Ishikawa (cell line): Measurements from ENCODE around the gene VMO1.

ENCODE experiments used
- CEBPB ChIP-seq: IDR thresholded peaks from 2 replicates; pipeline ENCODE4 v1.6.1; 2012
- CREB1 ChIP-seq: IDR thresholded peaks from 2 replicates; pipeline ENCODE4 v1.6.1; 2012; ENCODE audit warnings: low read depth
- EGR1 ChIP-seq: IDR thresholded peaks from 2 replicates; pipeline ENCODE4 v1.6.1; 2012
- EP300 ChIP-seq: IDR thresholded peaks from 2 replicates; pipeline ENCODE4 v1.6.1; 2012; ENCODE audit warnings: borderline replicate concordance
- FOXM1 ChIP-seq: IDR thresholded peaks from 2 replicates; pipeline ENCODE4 v1.6.1; 2012; ENCODE audit warnings: low read depth, borderline replicate concordance
- NFIC ChIP-seq: IDR thresholded peaks from 2 replicates; pipeline ENCODE4 v1.6.1; 2012
- RAD21 ChIP-seq: IDR thresholded peaks from 2 replicates; pipeline ENCODE4 v1.6.1; 2012; ENCODE audit warnings: low read depth
- TAF1 ChIP-seq: IDR thresholded peaks from 2 replicates; pipeline ENCODE4 v1.6.1; 2012; ENCODE audit warnings: low read depth, mild to moderate bottlenecking
- TCF12 ChIP-seq: IDR thresholded peaks from 2 replicates; pipeline ENCODE4 v1.6.1; 2012; ENCODE audit warnings: low read depth
- TEAD4 ChIP-seq: IDR thresholded peaks from 2 replicates; pipeline ENCODE4 v1.6.1; 2012
- YY1 ChIP-seq: IDR thresholded peaks from 2 replicates; pipeline ENCODE4 v1.6.1; 2012; ENCODE audit warnings: low read depth
- ZBTB7A ChIP-seq: IDR thresholded peaks from 2 replicates; pipeline ENCODE4 v1.6.1; 2012; ENCODE audit warnings: low read depth
- TF ChIP-seq, protein P1 (sequence below): IDR thresholded peaks from 2 replicates; pipeline ENCODE4 v1.6.1; 2012; ENCODE audit warnings: low read depth, mild to moderate bottlenecking
- TF ChIP-seq, protein P2 (sequence below): IDR thresholded peaks from 2 replicates; pipeline ENCODE4 v1.6.1; 2012
- TF ChIP-seq, protein P3 (sequence below): IDR thresholded peaks from 2 replicates; pipeline ENCODE4 v1.6.1; 2012

Gene VMO1

DNA sequence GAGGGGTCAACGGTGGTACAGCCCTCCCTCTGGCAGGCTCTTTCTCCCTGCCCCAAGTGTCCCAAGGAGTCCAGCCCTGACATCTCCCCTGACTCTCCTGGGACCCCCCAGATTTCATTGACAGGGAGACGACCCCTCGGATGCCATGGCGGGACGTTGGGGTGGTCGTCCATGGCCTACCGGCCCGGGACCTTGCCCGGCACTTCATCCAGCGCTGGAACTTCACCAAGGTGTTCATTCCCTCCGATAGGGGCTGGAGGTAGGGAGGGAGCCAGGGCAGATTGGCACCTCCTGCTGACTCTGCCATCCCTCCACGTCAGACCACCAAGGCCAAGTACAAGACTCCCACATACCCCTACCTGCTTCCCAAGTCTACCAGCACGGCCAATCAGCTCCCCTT is 30.7 kb upstream of the VMO1 start:
- TF ChIP-seq TEAD4 (no peak), CREB1 (no peak), CEBPB (no peak), EP300 (no peak), RAD21 (no peak), TAF1 (no peak), YY1 (no peak), EGR1 (no peak), NFIC (no peak), FOXM1 (no peak), TCF12 (no peak), ZBTB7A (no peak)
- TF ChIP-seq, protein P1, sequence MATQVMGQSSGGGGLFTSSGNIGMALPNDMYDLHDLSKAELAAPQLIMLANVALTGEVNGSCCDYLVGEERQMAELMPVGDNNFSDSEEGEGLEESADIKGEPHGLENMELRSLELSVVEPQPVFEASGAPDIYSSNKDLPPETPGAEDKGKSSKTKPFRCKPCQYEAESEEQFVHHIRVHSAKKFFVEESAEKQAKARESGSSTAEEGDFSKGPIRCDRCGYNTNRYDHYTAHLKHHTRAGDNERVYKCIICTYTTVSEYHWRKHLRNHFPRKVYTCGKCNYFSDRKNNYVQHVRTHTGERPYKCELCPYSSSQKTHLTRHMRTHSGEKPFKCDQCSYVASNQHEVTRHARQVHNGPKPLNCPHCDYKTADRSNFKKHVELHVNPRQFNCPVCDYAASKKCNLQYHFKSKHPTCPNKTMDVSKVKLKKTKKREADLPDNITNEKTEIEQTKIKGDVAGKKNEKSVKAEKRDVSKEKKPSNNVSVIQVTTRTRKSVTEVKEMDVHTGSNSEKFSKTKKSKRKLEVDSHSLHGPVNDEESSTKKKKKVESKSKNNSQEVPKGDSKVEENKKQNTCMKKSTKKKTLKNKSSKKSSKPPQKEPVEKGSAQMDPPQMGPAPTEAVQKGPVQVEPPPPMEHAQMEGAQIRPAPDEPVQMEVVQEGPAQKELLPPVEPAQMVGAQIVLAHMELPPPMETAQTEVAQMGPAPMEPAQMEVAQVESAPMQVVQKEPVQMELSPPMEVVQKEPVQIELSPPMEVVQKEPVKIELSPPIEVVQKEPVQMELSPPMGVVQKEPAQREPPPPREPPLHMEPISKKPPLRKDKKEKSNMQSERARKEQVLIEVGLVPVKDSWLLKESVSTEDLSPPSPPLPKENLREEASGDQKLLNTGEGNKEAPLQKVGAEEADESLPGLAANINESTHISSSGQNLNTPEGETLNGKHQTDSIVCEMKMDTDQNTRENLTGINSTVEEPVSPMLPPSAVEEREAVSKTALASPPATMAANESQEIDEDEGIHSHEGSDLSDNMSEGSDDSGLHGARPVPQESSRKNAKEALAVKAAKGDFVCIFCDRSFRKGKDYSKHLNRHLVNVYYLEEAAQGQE, result no peak
- TF ChIP-seq, protein P2, sequence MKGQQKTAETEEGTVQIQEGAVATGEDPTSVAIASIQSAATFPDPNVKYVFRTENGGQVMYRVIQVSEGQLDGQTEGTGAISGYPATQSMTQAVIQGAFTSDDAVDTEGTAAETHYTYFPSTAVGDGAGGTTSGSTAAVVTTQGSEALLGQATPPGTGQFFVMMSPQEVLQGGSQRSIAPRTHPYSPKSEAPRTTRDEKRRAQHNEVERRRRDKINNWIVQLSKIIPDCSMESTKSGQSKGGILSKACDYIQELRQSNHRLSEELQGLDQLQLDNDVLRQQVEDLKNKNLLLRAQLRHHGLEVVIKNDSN, result no peak
- TF ChIP-seq, protein P3, sequence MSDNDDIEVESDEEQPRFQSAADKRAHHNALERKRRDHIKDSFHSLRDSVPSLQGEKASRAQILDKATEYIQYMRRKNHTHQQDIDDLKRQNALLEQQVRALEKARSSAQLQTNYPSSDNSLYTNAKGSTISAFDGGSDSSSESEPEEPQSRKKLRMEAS, result no peak

DNA sequence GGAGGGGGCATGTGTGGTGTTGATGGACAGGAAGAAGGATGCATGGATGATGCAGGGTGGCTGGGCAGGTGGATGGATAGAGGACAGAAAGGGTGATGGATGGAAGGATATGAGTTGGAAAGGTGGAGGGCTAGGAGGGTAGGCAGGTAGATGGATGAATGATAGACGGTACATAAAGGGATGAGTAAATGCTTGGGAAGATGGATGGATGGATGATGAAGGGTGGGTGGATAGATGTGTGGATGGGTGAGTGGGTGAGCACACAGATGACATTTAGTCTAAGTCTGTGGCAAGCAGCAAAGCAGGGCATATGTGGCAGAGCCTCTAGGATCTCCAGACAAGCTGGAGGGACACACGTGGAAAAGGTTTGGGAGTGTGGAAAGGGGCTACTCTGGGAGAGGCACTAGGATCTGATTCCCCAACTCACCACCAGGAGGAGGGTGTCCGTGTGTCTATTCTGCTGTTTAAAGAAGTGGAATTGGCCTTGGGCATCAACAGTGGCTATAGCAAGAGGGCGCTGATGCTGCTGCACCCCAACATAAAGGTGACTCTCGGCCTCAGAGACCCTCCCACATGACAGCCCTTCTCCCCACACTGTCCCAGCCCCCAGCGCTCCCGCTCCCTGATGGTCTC is 29.0 kb upstream of the VMO1 start:
- TF ChIP-seq ZBTB7A, result no peak
- TF ChIP-seq, protein P2, result no peak
- TF ChIP-seq NFIC, result no peak
- TF ChIP-seq, protein P1, result no peak
- no peak for TF ChIP-seq EP300
- TF ChIP-seq FOXM1, result no peak
- TF ChIP-seq CREB1, result no peak
- no peak for TF ChIP-seq EGR1
- TF ChIP-seq CEBPB, result no peak
- TF ChIP-seq RAD21, result no peak

DNA sequence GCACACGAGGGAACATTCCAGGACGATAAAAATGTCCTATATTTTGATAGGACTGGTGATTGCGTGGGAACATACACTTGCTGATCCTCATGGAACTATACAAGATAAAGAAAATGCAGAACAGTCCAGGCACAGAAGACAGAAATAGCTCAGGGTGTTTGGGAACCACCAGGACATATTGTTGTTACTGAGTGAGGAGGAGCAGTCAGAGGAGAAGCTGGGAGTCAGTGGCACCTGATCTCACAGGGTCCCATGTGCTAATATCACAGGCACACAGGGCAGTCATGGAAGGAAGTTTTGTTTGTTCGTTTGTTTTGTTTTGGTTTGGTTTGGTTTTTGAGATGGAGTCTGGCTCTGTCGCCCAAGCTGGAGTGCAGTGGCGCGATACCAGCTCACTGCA is 26.5 kb upstream of the VMO1 start:
- no peak for TF ChIP-seq TAF1
- no peak for TF ChIP-seq CREB1
- no peak for TF ChIP-seq TCF12
- no peak for TF ChIP-seq YY1
- TF ChIP-seq, protein P2, result no peak
- no peak for TF ChIP-seq TEAD4
- no peak for TF ChIP-seq NFIC
- TF ChIP-seq, protein P3, result no peak
- TF ChIP-seq EP300, result no peak
- TF ChIP-seq ZBTB7A, result no peak
- TF ChIP-seq RAD21, result no peak
- TF ChIP-seq, protein P1, result no peak
- TF ChIP-seq EGR1, result no peak
- no peak for TF ChIP-seq FOXM1
- no peak for TF ChIP-seq CEBPB

DNA sequence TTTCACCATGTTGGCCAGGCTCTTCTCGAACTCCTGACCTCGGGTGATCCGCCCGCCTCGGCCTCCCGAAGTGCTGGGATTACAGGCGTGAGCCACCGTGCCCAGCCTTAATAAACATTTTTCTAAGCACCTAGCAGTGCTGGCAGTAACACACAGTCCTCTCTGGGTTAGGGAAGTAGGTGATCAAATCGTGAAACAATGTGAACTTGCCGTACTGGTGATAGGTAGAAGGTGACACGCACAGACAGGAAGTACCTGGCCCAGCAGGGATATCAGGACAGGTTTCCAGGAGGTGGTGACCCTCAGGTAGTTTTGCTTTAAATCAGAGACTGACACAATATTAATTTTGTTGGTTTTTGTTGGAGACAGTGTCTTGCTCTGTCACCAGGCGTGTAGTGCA is 25.3 kb upstream of the VMO1 start:
- TF ChIP-seq CREB1, result no peak
- TF ChIP-seq EGR1, result no peak
- TF ChIP-seq NFIC, result no peak
- TF ChIP-seq, protein P2, result no peak
- no peak for TF ChIP-seq YY1
